Calu3 (cell line): ENCODE measurements around the gene CEP55. TPM values are rescaled to one million over a fixed set of nuclear protein-coding genes. Genes with fewer than 3 reads are reported as not detected.
A peak's percentile ranks its signal among the peaks of the same experiment; 100 is the strongest.

Experiments used
- BruUV-seq: library from RNA; stranded (reverse); fragments of 400-500 nt; replicated peaks from 2 replicates; lab custom pipeline; 2021; lab: Mats Ljungman, UMichigan
- CTCF ChIA-PET: fragments of 300-600 bp; sonication (Branson Sonifier 250); formaldehyde crosslinking; loops from one replicate; lab custom pipeline; 2022; ENCODE audit warnings: antibody characterized with exemption; lab: Charles Lee
- DNase-seq: peaks from one replicate; pipeline ENCODE4 v3.0.0; 2022
- H3K27ac Mint-ChIP-seq: one replicate; pipeline ENCODE4 v1.8.0; 2022; ENCODE audit warnings: mixed read lengths; ENCODE audit not compliant: unreplicated experiment
- H3K27me3 Mint-ChIP-seq: one replicate; pipeline ENCODE4 v1.8.0; 2022; ENCODE audit warnings: mixed read lengths; ENCODE audit not compliant: unreplicated experiment
- H3K36me3 Mint-ChIP-seq: one replicate; pipeline ENCODE4 v1.8.0; 2022; ENCODE audit warnings: mild to moderate bottlenecking, moderate library complexity, mixed read lengths; ENCODE audit not compliant: insufficient read depth, unreplicated experiment
- H3K4me1 Mint-ChIP-seq: one replicate; pipeline ENCODE4 v1.8.0; 2022; ENCODE audit warnings: mild to moderate bottlenecking, low read depth, mixed read lengths; ENCODE audit not compliant: unreplicated experiment
- H3K4me3 Mint-ChIP-seq: one replicate; pipeline ENCODE4 v1.8.0; 2022; ENCODE audit warnings: mild to moderate bottlenecking, low read depth, moderate library complexity, mixed read lengths; ENCODE audit not compliant: unreplicated experiment
- H3K9me3 Mint-ChIP-seq: one replicate; pipeline ENCODE4 v1.8.0; 2022; ENCODE audit warnings: low read depth, mixed read lengths; ENCODE audit not compliant: unreplicated experiment
- CTCF ChIP-seq: fragments of 200-600 bp; IDR thresholded peaks from one replicate; pipeline ENCODE4 v1.8.0; 2022; ENCODE audit warnings: antibody characterized with exemption; ENCODE audit not compliant: unreplicated experiment
- intact Hi-C: fragments of 100-400 bp; cut with micrococcal nuclease; formaldehyde crosslinking; loops from one replicate; pipeline ENCODE4 v1.10.0; 2022; ENCODE audit not compliant: unreplicated experiment
- total RNA-seq: library from RNA; stranded (reverse); gene quantifications from 2 replicates; pipeline ENCODE4 v1.2.3, GENCODE V29; 2022

CEP55 gene
- total RNA-seq, 1 experiment from 2014 or later: 52.2 TPM

GRCh38 chr10:93475227-93475626, 21.2 kb upstream of the CEP55 start:
- peak overlapping the region; percentile 75 for H3K27ac Mint-ChIP-seq
- CTCF ChIA-PET: interaction anchor here (0.9 to 1.3 kb wide), 4 partner anchors 16 to 38 kb away, joined by 3 to 4 read pairs (median 3); no protein-coding TSS in a partner anchor
- peaks cover 54% of the 10 kb centered on the region for H3K4me1 Mint-ChIP-seq
- intact Hi-C loops: loop anchor here (5.0 kb wide), 1 partner anchor 48 kb away; no protein-coding TSS in a partner anchor
- H3K4me3 Mint-ChIP-seq: peak overlapping the region; percentile 36
- no peaks in the 10 kb centered on the region for H3K9me3 Mint-ChIP-seq
- H3K36me3 Mint-ChIP-seq: peaks cover 91% of the 10 kb centered on the region
- no peak for DNase-seq
- H3K27me3 Mint-ChIP-seq: no peaks in the 10 kb centered on the region
- TF ChIP-seq CTCF: no peak
- BruUV-seq: no TSS peak

DNA sequence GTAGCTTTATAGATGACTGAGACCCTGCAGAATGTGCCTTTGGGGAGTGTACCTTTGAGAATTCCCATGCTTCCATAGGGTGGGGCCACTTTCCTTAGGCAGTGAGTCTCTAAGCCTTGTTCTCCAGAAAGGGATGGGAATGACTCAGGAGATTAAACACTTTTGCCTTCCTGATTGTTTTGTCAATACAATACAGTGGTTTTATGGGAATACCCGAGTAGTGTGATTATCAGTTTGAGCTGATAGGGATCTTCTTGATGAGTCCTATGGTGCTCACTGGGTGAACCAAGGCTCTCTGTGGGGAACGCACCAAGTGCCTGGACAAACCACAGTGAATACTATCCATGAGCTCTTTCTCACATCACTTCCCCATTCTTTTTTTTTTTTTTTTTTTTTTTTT, 20.5 kb upstream of the CEP55 start:
- peak overlapping the region; percentile 75 for H3K27ac Mint-ChIP-seq
- H3K36me3 Mint-ChIP-seq: peaks cover 92% of the 10 kb centered on the region
- TF ChIP-seq CTCF: no peak
- DNase-seq: no peak
- H3K9me3 Mint-ChIP-seq: no peaks in the 10 kb centered on the region
- no TSS peak for BruUV-seq
- no peaks in the 10 kb centered on the region for H3K27me3 Mint-ChIP-seq
- intact Hi-C loops: loop anchor here (5.0 kb wide), 1 partner anchor 49 kb away; no protein-coding TSS in a partner anchor
- H3K4me3 Mint-ChIP-seq: peak overlapping the region; percentile 36
- CTCF ChIA-PET: interaction anchor here (0.6 to 1.3 kb wide), 5 partner anchors 10 to 38 kb away, joined by 3 to 12 read pairs (median 3); no protein-coding TSS in a partner anchor
- peaks cover 48% of the 10 kb centered on the region for H3K4me1 Mint-ChIP-seq

DNA sequence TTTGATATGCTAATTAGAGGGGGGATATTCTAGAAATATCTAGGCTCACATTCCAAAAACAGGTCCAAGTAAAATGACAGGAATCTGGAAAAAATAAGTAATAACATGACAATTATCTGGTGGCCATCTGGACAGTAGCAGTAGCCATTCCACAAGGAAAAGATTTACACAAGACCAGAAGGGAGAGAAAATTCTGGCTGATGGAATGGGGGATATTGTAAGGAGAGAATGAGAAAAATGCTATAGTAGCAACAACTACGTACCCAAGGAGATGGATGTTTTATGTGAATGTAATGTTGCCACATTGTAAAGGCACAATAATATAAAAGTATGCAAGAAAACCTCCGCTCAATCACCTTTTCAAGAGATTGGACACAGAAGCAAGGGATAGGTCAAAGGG, 19.7 kb upstream of the CEP55 start:
- Mint-ChIP-seq H3K4me3 (peak overlapping the region; percentile 80), H3K27me3 (no peaks in the 10 kb centered on the region), H3K27ac (peak overlapping the region; percentile 92), H3K36me3 (peaks cover 92% of the 10 kb centered on the region), H3K9me3 (no peaks in the 10 kb centered on the region), H3K4me1 (peaks cover 39% of the 10 kb centered on the region)
- no TSS peak for BruUV-seq
- CTCF ChIA-PET: interaction anchor here (1.1 kb wide), 1 partner anchor 11 kb away, joined by 12 read pairs; no protein-coding TSS in a partner anchor
- intact Hi-C loops: loop anchor here (5.0 kb wide), 1 partner anchor 49 kb away; no protein-coding TSS in a partner anchor
- no peak for TF ChIP-seq CTCF
- DNase-seq: no peak

GRCh38 chr10:93478873-93479272, 17.5 kb upstream of the CEP55 start:
- intact Hi-C loops: loop anchor here (5.0 kb wide), 1 partner anchor 52 kb away; no protein-coding TSS in a partner anchor
- CTCF ChIA-PET: interaction anchor here (0.7 to 1.3 kb wide), 2 partner anchors 17 to 33 kb away, joined by 3 read pairs; no protein-coding TSS in a partner anchor
- no peak for TF ChIP-seq CTCF
- Mint-ChIP-seq H3K27ac (peak overlapping the region; percentile 93), H3K4me3 (peak overlapping the region; percentile 80), H3K27me3 (no peaks in the 10 kb centered on the region), H3K36me3 (peaks cover 85% of the 10 kb centered on the region), H3K9me3 (no peaks in the 10 kb centered on the region), H3K4me1 (peaks cover 25% of the 10 kb centered on the region)
- BruUV-seq: no TSS peak
- DNase-seq: no peak
